Prostate gland (tissue), 2 donors: ENCODE measurements around the gene TMC2.

ENCODE experiments used
- POLR2A ChIP-seq: fragments of 450-650 bp; IDR thresholded peaks from one replicate; pipeline ENCODE4 v1.6.1; 2016; ENCODE audit warnings: antibody characterized with exemption, mild to moderate bottlenecking
- POLR2AphosphoS5 ChIP-seq: sonication (generic); formaldehyde crosslinking; IDR thresholded peaks from one replicate; pipeline ENCODE4 v1.6.1; 2017; ENCODE audit warnings: antibody characterized with exemption
- TF ChIP-seq, protein P1 (sequence below), 4 experiments: fragments of 200-600 bp in 2 of 4; fragments of 450-650 bp in 2 of 4; sonication (generic) in 2 of 4; IDR thresholded peaks; 1 replicate in 3 of 4; 2 replicates in 1 of 4; pipeline ENCODE4 v1.5.1; 2016 to 2019; ENCODE audit warnings: antibody characterized with exemption in 4 of 4, mild to moderate bottlenecking in 2 of 4, moderate library complexity in 2 of 4

DNA sequence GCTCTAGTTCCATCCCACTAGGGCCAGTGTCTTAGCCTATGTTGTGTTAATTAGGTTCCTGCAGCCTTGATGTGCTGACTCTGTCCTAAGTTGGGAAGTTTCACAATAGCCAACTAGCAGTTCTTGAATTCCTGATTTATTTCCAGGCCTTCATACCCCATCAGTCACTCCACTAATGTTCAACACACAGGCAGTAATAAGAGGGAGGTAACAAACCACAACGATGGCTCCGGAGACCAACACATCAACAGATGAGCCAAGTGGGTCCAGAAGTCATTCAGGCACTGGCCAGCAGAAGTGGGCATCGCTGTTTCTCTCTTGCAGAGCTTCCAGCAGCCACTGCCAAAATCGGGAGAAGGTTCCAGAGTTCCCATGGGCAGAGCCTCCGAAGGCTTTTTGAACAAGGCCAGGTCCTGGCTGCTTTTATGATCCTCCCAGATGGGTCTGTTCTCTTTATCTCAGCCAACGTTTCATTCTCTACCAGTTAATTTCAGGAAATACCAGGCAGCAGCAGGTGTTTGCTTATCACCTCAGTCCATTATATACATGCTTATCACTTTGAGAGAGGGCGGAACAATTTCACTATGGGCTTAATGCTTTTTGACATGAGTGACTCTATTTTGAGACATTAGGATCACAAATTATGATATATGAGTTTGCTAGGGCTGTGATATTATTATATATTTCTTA, 67.6 kb downstream of the TMC2 start:
- TF ChIP-seq POLR2AphosphoS5, result no peak
- TF ChIP-seq, protein P1, sequence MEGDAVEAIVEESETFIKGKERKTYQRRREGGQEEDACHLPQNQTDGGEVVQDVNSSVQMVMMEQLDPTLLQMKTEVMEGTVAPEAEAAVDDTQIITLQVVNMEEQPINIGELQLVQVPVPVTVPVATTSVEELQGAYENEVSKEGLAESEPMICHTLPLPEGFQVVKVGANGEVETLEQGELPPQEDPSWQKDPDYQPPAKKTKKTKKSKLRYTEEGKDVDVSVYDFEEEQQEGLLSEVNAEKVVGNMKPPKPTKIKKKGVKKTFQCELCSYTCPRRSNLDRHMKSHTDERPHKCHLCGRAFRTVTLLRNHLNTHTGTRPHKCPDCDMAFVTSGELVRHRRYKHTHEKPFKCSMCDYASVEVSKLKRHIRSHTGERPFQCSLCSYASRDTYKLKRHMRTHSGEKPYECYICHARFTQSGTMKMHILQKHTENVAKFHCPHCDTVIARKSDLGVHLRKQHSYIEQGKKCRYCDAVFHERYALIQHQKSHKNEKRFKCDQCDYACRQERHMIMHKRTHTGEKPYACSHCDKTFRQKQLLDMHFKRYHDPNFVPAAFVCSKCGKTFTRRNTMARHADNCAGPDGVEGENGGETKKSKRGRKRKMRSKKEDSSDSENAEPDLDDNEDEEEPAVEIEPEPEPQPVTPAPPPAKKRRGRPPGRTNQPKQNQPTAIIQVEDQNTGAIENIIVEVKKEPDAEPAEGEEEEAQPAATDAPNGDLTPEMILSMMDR (IDR thresholded peaks at IDR 0.05), result no peak
- no peak for TF ChIP-seq POLR2A
